Upper lobe of right lung (tissue), 1 donor: Measurements from ENCODE around the gene CDYL2. TPM values are rescaled to one million over a fixed set of nuclear protein-coding genes. Genes with fewer than 3 reads are reported as not detected.

Experiments
- ATAC-seq: fragments of 200-7000 bp; cut with Tn5 transposase; one replicate; pipeline ENCODE4 v1.9.1; 2020; ENCODE audit warnings: mild to moderate bottlenecking, moderate library complexity
- DNase-seq: peaks from one replicate; pipeline ENCODE4 v3.0.0-alpha.2; 2020
- H3K27ac ChIP-seq: fragments of 200-600 bp; one replicate; pipeline ENCODE4 v1.8.0; 2022
- H3K27me3 ChIP-seq: fragments of 200-600 bp; one replicate; pipeline ENCODE4 v1.8.0; 2022; ENCODE audit warnings: mild to moderate bottlenecking
- H3K36me3 ChIP-seq: fragments of 200-600 bp; one replicate; pipeline ENCODE4 v1.8.0; 2022
- H3K4me1 ChIP-seq: fragments of 200-600 bp; one replicate; pipeline ENCODE4 v1.8.0; 2022
- H3K4me3 ChIP-seq: fragments of 200-600 bp; one replicate; pipeline ENCODE4 v1.8.0; 2022; ENCODE audit warnings: mild to moderate bottlenecking
- H3K9me3 ChIP-seq: fragments of 200-600 bp; one replicate; pipeline ENCODE4 v1.8.0; 2022
- intact Hi-C: fragments of 100-400 bp; cut with DNase I; formaldehyde crosslinking; loops from one replicate; pipeline ENCODE4 v1.11.0; 2022
- total RNA-seq: library from RNA; stranded (reverse); fragmentation: NEBNext Ultra II Directional; extraction: Animal tissue kit (Norgen Biotek cat#: 25700); gene quantifications from one replicate; pipeline ENCODE4 v1.2.1, GENCODE V29; 2021
- TF ChIP-seq, protein P1 (sequence below): fragments of 200-600 bp; IDR thresholded peaks from one replicate; pipeline ENCODE4 v1.8.0; 2022; ENCODE audit warnings: antibody characterized with exemption
- donor health status: DM: no; HTN: yes; CAD: no; lungs with severe emphysema.

CDYL2 gene
- total RNA-seq, 1 donor from 2014 or later: 21.0 TPM

GRCh38 chr16:80723091-80723490 lies 81.3 kb downstream of the CDYL2 start:
- Histone ChIP-seq H3K27me3 (no peaks in the 10 kb centered on the region), H3K9me3 (peaks cover 4% of the 10 kb centered on the region), H3K4me1 (no peaks in the 10 kb centered on the region)

GRCh38 chr16:80720804-80721371 lies 83.5 kb downstream of the CDYL2 start:
- Histone ChIP-seq H3K27ac (no peak overlapping the region), H3K27me3 (no peaks in the 10 kb centered on the region), H3K4me3 (no peak overlapping the region), H3K4me1 (no peaks in the 10 kb centered on the region), H3K9me3 (peaks cover 4% of the 10 kb centered on the region), H3K36me3 (no peaks in the 10 kb centered on the region)
- intact Hi-C loops: no loop called here
- ATAC-seq (no peak), DNase-seq (no peak)
- TF ChIP-seq, protein P1, sequence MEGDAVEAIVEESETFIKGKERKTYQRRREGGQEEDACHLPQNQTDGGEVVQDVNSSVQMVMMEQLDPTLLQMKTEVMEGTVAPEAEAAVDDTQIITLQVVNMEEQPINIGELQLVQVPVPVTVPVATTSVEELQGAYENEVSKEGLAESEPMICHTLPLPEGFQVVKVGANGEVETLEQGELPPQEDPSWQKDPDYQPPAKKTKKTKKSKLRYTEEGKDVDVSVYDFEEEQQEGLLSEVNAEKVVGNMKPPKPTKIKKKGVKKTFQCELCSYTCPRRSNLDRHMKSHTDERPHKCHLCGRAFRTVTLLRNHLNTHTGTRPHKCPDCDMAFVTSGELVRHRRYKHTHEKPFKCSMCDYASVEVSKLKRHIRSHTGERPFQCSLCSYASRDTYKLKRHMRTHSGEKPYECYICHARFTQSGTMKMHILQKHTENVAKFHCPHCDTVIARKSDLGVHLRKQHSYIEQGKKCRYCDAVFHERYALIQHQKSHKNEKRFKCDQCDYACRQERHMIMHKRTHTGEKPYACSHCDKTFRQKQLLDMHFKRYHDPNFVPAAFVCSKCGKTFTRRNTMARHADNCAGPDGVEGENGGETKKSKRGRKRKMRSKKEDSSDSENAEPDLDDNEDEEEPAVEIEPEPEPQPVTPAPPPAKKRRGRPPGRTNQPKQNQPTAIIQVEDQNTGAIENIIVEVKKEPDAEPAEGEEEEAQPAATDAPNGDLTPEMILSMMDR: no peak

More at GRCh38 chr16:80723091-80723490, 81.3 kb downstream of the CDYL2 start:
- TF ChIP-seq, protein P1: no peak
- no peak for DNase-seq
- Histone ChIP-seq H3K36me3 (no peaks in the 10 kb centered on the region), H3K27ac (no peak overlapping the region), H3K4me3 (no peak overlapping the region)
- ATAC-seq: no peak
- intact Hi-C loops: no loop called here

- no peak overlapping the region for H3K4me3 ChIP-seq
- H3K9me3 ChIP-seq: peaks cover 4% of the 10 kb centered on the region
- no peaks in the 10 kb centered on the region for H3K36me3 ChIP-seq
- H3K4me1 ChIP-seq: no peaks in the 10 kb centered on the region
- DNase-seq (no peak), ATAC-seq (no peak)
- intact Hi-C loops: no loop called here
- TF ChIP-seq, protein P1: no peak
- H3K27me3 ChIP-seq: no peaks in the 10 kb centered on the region
- H3K27ac ChIP-seq: no peak overlapping the region
Observed at GRCh38 chr16:80719573-80719972, 84.8 kb downstream of the CDYL2 start.

DNA sequence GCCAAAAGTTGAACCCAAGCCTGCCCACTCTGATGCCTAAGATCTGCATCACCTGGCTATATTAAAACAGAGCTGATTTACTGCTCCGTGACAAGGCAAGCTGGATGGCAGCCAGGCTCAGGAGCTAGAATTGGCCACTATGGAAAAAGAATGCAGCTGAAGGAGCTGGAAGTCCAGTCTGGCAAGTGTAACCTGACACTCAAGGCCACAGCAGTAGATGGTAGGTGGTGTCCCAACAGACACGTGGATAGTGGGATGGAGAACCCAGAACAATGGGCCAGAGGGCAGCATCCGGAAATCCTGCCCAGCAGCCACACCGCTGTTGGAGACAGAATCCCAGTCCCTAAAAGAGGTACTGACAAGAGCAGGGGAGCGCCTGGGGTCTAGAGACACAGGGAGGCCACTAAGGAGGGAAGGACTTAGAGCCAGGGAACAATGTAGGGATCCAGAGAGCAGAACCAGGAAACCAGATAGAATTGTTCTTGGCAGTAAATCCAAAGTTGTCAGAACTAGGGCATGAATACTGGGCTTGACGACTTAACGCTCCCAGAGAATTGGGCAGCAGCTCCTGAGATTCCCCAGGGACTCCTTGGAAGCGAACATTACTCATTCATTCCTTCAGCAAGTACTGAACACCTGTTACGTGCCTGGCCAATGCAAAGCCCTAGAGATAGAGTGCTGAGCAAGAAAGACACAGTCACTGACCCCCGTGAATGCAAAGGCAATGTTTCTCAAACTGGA lies 85.7 kb downstream of the CDYL2 start:
- no peak overlapping the region for H3K4me3 ChIP-seq
- intact Hi-C loops: no loop called here
- no peaks in the 10 kb centered on the region for H3K4me1 ChIP-seq
- no peaks in the 10 kb centered on the region for H3K36me3 ChIP-seq
- peaks cover 4% of the 10 kb centered on the region for H3K9me3 ChIP-seq
- ATAC-seq (peak; percentile 37), DNase-seq (no peak)
- TF ChIP-seq, protein P1: no peak
- no peaks in the 10 kb centered on the region for H3K27me3 ChIP-seq
- H3K27ac ChIP-seq: no peak overlapping the region

- DNase-seq: no peak
- no peak for ATAC-seq
- H3K27ac ChIP-seq: no peak overlapping the region
- H3K27me3 ChIP-seq: no peaks in the 10 kb centered on the region
- intact Hi-C loops: no loop called here
- TF ChIP-seq, protein P1: no peak
- no peaks in the 10 kb centered on the region for H3K4me1 ChIP-seq
- no peaks in the 10 kb centered on the region for H3K36me3 ChIP-seq
- no peak overlapping the region for H3K4me3 ChIP-seq
- H3K9me3 ChIP-seq: peaks cover 4% of the 10 kb centered on the region
Observed at GRCh38 chr16:80717611-80718010, 86.8 kb downstream of the CDYL2 start.
